H9 (cell line): ENCODE measurements around the gene FATE1. TPM values are rescaled to one million over a fixed set of nuclear protein-coding genes. Genes with fewer than 3 reads are reported as not detected.
A peak's percentile ranks its signal among the peaks of the same experiment; 100 is the strongest.

Experiments used
- DNase-seq: peaks from one replicate; pipeline ENCODE4 v3.0.0-alpha.2; 2017
- H2AFZ ChIP-seq: one replicate; pipeline ENCODE4 v1.6.1; 2013; ENCODE audit warnings: mild to moderate bottlenecking, low read length, control low read depth, moderate library complexity
- H2AK5ac ChIP-seq: 2 replicates; pipeline ENCODE4 v1.6.1; 2013; ENCODE audit warnings: low read length, control low read depth, mixed read lengths; ENCODE audit not compliant: insufficient read length
- H2BK120ac ChIP-seq: one replicate; pipeline ENCODE4 v1.6.1; 2013; ENCODE audit warnings: low read depth, mild to moderate bottlenecking, low read length, control low read depth, inconsistent platforms; ENCODE audit not compliant: poor library complexity, severe bottlenecking
- H2BK12ac ChIP-seq: 2 replicates; pipeline ENCODE4 v1.6.1; 2013; ENCODE audit warnings: low read length, control low read depth, mixed read lengths, low read depth; ENCODE audit not compliant: insufficient read length
- H2BK15ac ChIP-seq: 2 replicates; pipeline ENCODE4 v1.6.1; 2013; ENCODE audit warnings: low read depth, low read length, control low read depth
- H2BK20ac ChIP-seq: one replicate; pipeline ENCODE4 v1.6.1; 2013; ENCODE audit warnings: low read depth, mild to moderate bottlenecking, low read length, control low read depth, inconsistent platforms; ENCODE audit not compliant: poor library complexity, severe bottlenecking
- H2BK5ac ChIP-seq: 2 replicates; pipeline ENCODE4 v1.6.1; 2013; ENCODE audit warnings: low read length, control low read depth, mixed read lengths; ENCODE audit not compliant: insufficient read length
- H3K14ac ChIP-seq: 2 replicates; pipeline ENCODE4 v1.6.1; 2013; ENCODE audit warnings: low read length, control low read depth; ENCODE audit not compliant: insufficient read depth
- H3K18ac ChIP-seq: 2 replicates; pipeline ENCODE4 v1.6.1; 2013; ENCODE audit warnings: low read depth, mild to moderate bottlenecking, mixed read lengths, low read length, control low read depth; ENCODE audit not compliant: insufficient read length
- H3K23ac ChIP-seq: 2 replicates; pipeline ENCODE4 v1.6.1; 2013; ENCODE audit warnings: low read length, control low read depth, mixed read lengths, low read depth; ENCODE audit not compliant: insufficient read length
- H3K23me2 ChIP-seq: 2 replicates; pipeline ENCODE4 v1.6.1; 2013; ENCODE audit warnings: low read depth, mild to moderate bottlenecking, mixed read lengths, low read length, control low read depth; ENCODE audit not compliant: insufficient read length, poor library complexity, severe bottlenecking
- H3K27ac ChIP-seq: 2 replicates; pipeline ENCODE4 v1.5.1; 2013; ENCODE audit warnings: low read length, control low read depth, mixed read lengths, low read depth; ENCODE audit not compliant: insufficient read length
- H3K27me3 ChIP-seq: 2 replicates; pipeline ENCODE4 v1.6.1; 2013; ENCODE audit warnings: low read length, control low read depth, inconsistent platforms; ENCODE audit not compliant: insufficient read depth
- H3K4ac ChIP-seq: 2 replicates; pipeline ENCODE4 v1.6.1; 2013; ENCODE audit warnings: low read depth, mild to moderate bottlenecking, control low read depth, inconsistent platforms, low read length, moderate library complexity
- H3K4me1 ChIP-seq: 2 replicates; pipeline ENCODE4 v1.6.1; 2013; ENCODE audit warnings: low read length, control low read depth, inconsistent platforms; ENCODE audit not compliant: insufficient read depth
- H3K4me2 ChIP-seq: 2 replicates; pipeline ENCODE4 v1.6.1; 2013; ENCODE audit warnings: low read length, control low read depth, mixed read lengths; ENCODE audit not compliant: insufficient read length, insufficient read depth
- H3K56ac ChIP-seq: 2 replicates; pipeline ENCODE4 v1.6.1; 2013; ENCODE audit warnings: low read depth, mild to moderate bottlenecking, mixed read lengths, low read length, control low read depth; ENCODE audit not compliant: insufficient read length
- H3K79me1 ChIP-seq: 2 replicates; pipeline ENCODE4 v1.6.1; 2013; ENCODE audit warnings: low read depth, mild to moderate bottlenecking, moderate library complexity, low read length, control low read depth, inconsistent platforms; ENCODE audit not compliant: insufficient read depth, poor library complexity, severe bottlenecking
- H3K79me2 ChIP-seq: 2 replicates; pipeline ENCODE4 v1.6.1; 2013; ENCODE audit warnings: low read length, control low read depth, inconsistent platforms; ENCODE audit not compliant: insufficient read depth
- H3K9ac ChIP-seq: 2 replicates; pipeline ENCODE4 v1.6.1; 2013; ENCODE audit warnings: low read length, control low read depth, mixed read lengths; ENCODE audit not compliant: insufficient read length; ENCODE audit errors: extremely low read depth
- H3K9me3 ChIP-seq: one replicate; pipeline ENCODE4 v1.6.1; 2013; ENCODE audit warnings: low read depth, low read length, inconsistent platforms; ENCODE audit not compliant: control insufficient read depth
- H3T11ph ChIP-seq: one replicate; pipeline ENCODE4 v1.6.1; 2013; ENCODE audit warnings: mild to moderate bottlenecking, low read length, control low read depth, inconsistent platforms
- H4K20me1 ChIP-seq: one replicate; pipeline ENCODE4 v1.6.1; 2013; ENCODE audit not compliant: control insufficient read depth, insufficient read length, insufficient read depth
- H4K5ac ChIP-seq: 2 replicates; pipeline ENCODE4 v1.6.1; 2013; ENCODE audit warnings: low read depth, mild to moderate bottlenecking, mixed read lengths, low read length, control low read depth; ENCODE audit not compliant: insufficient read length
- H4K8ac ChIP-seq: replicated peaks from 2 replicates; pipeline ENCODE4 v1.6.1; 2013; ENCODE audit warnings: low read length, control low read depth, mixed read lengths, low read depth; ENCODE audit not compliant: insufficient read length
- H4K91ac ChIP-seq: 2 replicates; pipeline ENCODE4 v1.6.1; 2013; ENCODE audit warnings: low read depth, mild to moderate bottlenecking, moderate library complexity, mixed read lengths, low read length, control low read depth; ENCODE audit not compliant: insufficient read length
- H3K27ac Mint-ChIP-seq, 3 experiments: 2 replicates in 2 of 3; 3 replicates in 1 of 3; pipeline ENCODE4 v1.8.0; 2020 to 2021; ENCODE audit warnings: mixed read lengths in 3 of 3, mild to moderate bottlenecking in 1 of 3, moderate library complexity in 1 of 3
- H3K27me3 Mint-ChIP-seq: 2 replicates; pipeline ENCODE4 v1.8.0; 2021; ENCODE audit warnings: low read depth, mild to moderate bottlenecking, moderate library complexity, mixed read lengths
- H3K36me3 Mint-ChIP-seq, 3 experiments: 2 replicates in 2 of 3; 3 replicates in 1 of 3; pipeline ENCODE4 v1.8.0; 2020 to 2021; ENCODE audit warnings: low read depth in 3 of 3, mixed read lengths in 3 of 3; ENCODE audit not compliant: insufficient read depth in 1 of 3
- H3K4me1 Mint-ChIP-seq, 2 experiments: 2 replicates each; pipeline ENCODE4 v1.8.0; 2020; ENCODE audit warnings: mixed read lengths in 2 of 2
- H3K4me3 Mint-ChIP-seq, 2 experiments: 2 replicates in 1 of 2; 3 replicates in 1 of 2; pipeline ENCODE4 v1.8.0; 2020 to 2021; ENCODE audit warnings: mild to moderate bottlenecking in 2 of 2, mixed read lengths in 2 of 2, moderate library complexity in 1 of 2
- H3K9me3 Mint-ChIP-seq, 2 experiments: 2 replicates in 1 of 2; 3 replicates in 1 of 2; pipeline ENCODE4 v1.8.0; 2020; ENCODE audit warnings: mild to moderate bottlenecking in 2 of 2, mixed read lengths in 2 of 2, moderate library complexity in 1 of 2
- CTCF ChIP-seq: fragments of 200-600 bp; sonication (generic); conservative IDR thresholded peaks from 3 replicates; pipeline ENCODE4 v1.8.0; 2021; ENCODE audit warnings: antibody characterized with exemption, mild to moderate bottlenecking
- WGBS: extraction: QIAGEN DNeasy Blood & Tissue Kit; methylation state at CpG from one replicate; pipeline ENCODE4 v1.1.7; 2013; ENCODE audit warnings: missing lambda C conversion rate, low lambda C conversion rate, mixed read lengths; ENCODE audit not compliant: insufficient read length; ENCODE audit errors: extremely low coverage; 5-methylcytosine and 5-hydroxymethylcytosine counted together
- total RNA-seq: library from RNA; stranded (reverse); gene quantifications from 2 replicates; pipeline ENCODE4 v1.2.1, GENCODE V29; 2021

Gene FATE1
- total RNA-seq, 1 experiment from 2014 or later = not detected

- peaks cover 8% of the 10 kb centered on the region for H3K27me3 Mint-ChIP-seq
- Histone ChIP-seq H3T11ph (no peak overlapping the region), H3K56ac (no peak overlapping the region), H3K4me2 (no peak overlapping the region), H4K91ac (no peak overlapping the region), H3K4me1 (no peaks in the 10 kb centered on the region), H3K27ac (no peak overlapping the region), H3K79me1 (no peaks in the 10 kb centered on the region), H2BK20ac (no peak overlapping the region), H2BK5ac (no peak overlapping the region), H2AFZ (no peak overlapping the region), H4K5ac (no peak overlapping the region), H3K79me2 (no peaks in the 10 kb centered on the region), H3K18ac (no peak overlapping the region), H2BK15ac (no peak overlapping the region), H3K23me2 (no peaks in the 10 kb centered on the region), H4K8ac (no peak overlapping the region), H3K9me3 (peaks cover 52% of the 10 kb centered on the region), H3K9ac (no peak overlapping the region), H4K20me1 (no peaks in the 10 kb centered on the region), H2AK5ac (no peak overlapping the region), H3K14ac (no peak overlapping the region), H3K23ac (no peak overlapping the region), H3K27me3 (no peaks in the 10 kb centered on the region), H2BK120ac (no peak overlapping the region), H2BK12ac (no peak overlapping the region), H3K4ac (no peak overlapping the region)
- peak; percentile 82 for DNase-seq
- no peak overlapping the region; a peak in 1 of 7 replicates for H3K27ac Mint-ChIP-seq
- H3K36me3 Mint-ChIP-seq = no peaks in the 10 kb centered on the region; a peak in 1 of 7 replicates
- H3K9me3 Mint-ChIP-seq = peaks cover 68% of the 10 kb centered on the region in 2 experiments
- WGBS = no CpG with 5 or more reads among the region's 24 CpGs
- peak; percentile 67 for TF ChIP-seq CTCF
- peaks cover 5 to 11% of the 10 kb centered on the region in 2 experiments; a peak in 3 of 4 replicates for H3K4me1 Mint-ChIP-seq
- no peak overlapping the region for H3K4me3 Mint-ChIP-seq
These were observed 6.5 kb downstream of the FATE1 start for GRCh38 chrX:151722241-151722846.
